ENCODE data around the gene MAGI2.

DNA sequence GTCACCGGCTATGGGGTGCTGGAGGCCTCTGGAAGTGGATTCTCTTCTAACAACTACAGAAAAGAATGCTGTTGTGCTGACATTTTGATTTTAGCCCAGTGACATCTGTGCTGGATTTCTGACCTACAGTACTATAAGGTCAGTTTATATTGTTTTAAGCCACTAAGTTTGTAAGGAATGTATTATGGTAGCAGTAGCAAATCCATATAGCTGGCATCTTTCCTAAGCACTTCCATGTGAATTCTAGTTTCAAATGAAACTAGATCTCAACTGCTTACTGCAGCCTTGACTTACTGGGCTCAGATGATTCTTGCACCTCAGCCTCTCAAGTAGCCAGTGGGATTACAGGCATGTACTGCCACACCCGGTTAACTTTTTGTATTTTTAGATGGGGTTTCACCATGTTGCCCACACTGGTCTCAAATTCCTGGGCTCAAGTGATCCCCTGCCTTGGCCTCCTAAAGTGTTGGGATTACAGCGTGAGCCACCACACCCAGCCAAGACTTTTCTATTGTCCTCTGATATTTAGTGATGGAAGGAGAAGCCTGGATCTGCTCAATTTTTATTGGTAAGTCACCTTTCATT, 1240.9 kb downstream of the MAGI2 start:
- TF ChIP-seq EZH2phosphoT487 (IDR thresholded peaks at IDR 0.05; ENCODE audit: insufficient read depth, low read depth) (no peak), EZH2 (IDR thresholded peaks at IDR 0.05; ENCODE audit: insufficient read depth, poor library complexity, severe bottlenecking) (no peak)
